Measurements from ENCODE around the gene FARP1.
A peak's percentile ranks its signal among the peaks of the same experiment; 100 is the strongest.

Gene FARP1

GRCh38 chr13:98143601-98144026, 720 bp downstream of the FARP1 start:
- TF ChIP-seq, protein P1, sequence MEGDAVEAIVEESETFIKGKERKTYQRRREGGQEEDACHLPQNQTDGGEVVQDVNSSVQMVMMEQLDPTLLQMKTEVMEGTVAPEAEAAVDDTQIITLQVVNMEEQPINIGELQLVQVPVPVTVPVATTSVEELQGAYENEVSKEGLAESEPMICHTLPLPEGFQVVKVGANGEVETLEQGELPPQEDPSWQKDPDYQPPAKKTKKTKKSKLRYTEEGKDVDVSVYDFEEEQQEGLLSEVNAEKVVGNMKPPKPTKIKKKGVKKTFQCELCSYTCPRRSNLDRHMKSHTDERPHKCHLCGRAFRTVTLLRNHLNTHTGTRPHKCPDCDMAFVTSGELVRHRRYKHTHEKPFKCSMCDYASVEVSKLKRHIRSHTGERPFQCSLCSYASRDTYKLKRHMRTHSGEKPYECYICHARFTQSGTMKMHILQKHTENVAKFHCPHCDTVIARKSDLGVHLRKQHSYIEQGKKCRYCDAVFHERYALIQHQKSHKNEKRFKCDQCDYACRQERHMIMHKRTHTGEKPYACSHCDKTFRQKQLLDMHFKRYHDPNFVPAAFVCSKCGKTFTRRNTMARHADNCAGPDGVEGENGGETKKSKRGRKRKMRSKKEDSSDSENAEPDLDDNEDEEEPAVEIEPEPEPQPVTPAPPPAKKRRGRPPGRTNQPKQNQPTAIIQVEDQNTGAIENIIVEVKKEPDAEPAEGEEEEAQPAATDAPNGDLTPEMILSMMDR (IDR thresholded peaks at IDR 0.05; ENCODE audit: borderline replicate concordance, control extremely low read depth, extremely low read depth, insufficient read depth, missing control alignments), result no peak
- peak; percentile 34 for DNase-seq (ENCODE audit: low spot score)
- in situ Hi-C loops (cut with MboI; ENCODE audit: low sequenced_read_pairs, unreplicated experiment), result no loop called here

- in situ Hi-C loops (cut with MboI; ENCODE audit: low sequenced_read_pairs, unreplicated experiment), result no loop called here
- TF ChIP-seq, protein P1 (IDR thresholded peaks at IDR 0.05; ENCODE audit: borderline replicate concordance, control extremely low read depth, extremely low read depth, insufficient read depth, missing control alignments), result no peak
- DNase-seq (ENCODE audit: low spot score), result no peak
Observed at GRCh38 chr13:98144027-98144741, 1.3 kb downstream of the FARP1 start.

DNA sequence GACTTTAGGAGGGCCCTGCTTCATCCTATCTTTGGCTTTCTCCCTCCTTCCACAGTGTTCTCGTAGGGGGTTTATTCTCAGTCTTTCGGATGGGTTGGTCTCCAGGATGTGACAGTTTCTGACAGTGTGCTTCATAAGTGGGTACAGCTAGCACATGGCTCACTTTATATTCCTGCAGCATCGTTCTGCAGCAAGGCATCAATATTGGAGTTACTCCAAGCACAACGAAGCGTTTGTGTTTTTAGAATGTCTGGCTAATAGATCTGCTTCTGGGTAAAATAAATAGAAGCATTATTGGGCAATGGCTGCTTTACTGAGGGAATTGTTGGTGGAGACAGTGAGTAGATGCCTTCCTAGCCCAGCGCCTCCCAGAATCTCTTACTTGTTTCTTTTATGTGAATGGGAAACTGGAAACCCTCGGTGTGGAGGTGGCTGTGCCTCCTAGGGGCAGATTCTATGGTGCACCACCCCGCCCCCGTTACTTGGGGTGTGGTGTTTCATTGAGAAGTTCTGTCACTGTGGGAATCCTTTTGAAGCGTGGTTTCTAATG, 2.0 kb downstream of the FARP1 start:
- in situ Hi-C loops (cut with MboI; ENCODE audit: low sequenced_read_pairs, unreplicated experiment), result no loop called here
- TF ChIP-seq, protein P1 (IDR thresholded peaks at IDR 0.05; ENCODE audit: borderline replicate concordance, control extremely low read depth, extremely low read depth, insufficient read depth, missing control alignments), result no peak
- no peak for DNase-seq (ENCODE audit: low spot score)

GRCh38 chr13:98147521-98147920, 4.6 kb downstream of the FARP1 start:
- no peak for DNase-seq (ENCODE audit: low spot score)
- TF ChIP-seq, protein P1 (IDR thresholded peaks at IDR 0.05; ENCODE audit: borderline replicate concordance, control extremely low read depth, extremely low read depth, insufficient read depth, missing control alignments), result no peak
- in situ Hi-C loops (cut with MboI; ENCODE audit: low sequenced_read_pairs, unreplicated experiment), result no loop called here

- in situ Hi-C loops (cut with MboI; ENCODE audit: low sequenced_read_pairs, unreplicated experiment), result no loop called here
- TF ChIP-seq, protein P1 (IDR thresholded peaks at IDR 0.05; ENCODE audit: borderline replicate concordance, control extremely low read depth, extremely low read depth, insufficient read depth, missing control alignments), result no peak
- DNase-seq (ENCODE audit: low spot score), result no peak
Observed at GRCh38 chr13:98150832-98151479, 8.1 kb downstream of the FARP1 start.

DNA sequence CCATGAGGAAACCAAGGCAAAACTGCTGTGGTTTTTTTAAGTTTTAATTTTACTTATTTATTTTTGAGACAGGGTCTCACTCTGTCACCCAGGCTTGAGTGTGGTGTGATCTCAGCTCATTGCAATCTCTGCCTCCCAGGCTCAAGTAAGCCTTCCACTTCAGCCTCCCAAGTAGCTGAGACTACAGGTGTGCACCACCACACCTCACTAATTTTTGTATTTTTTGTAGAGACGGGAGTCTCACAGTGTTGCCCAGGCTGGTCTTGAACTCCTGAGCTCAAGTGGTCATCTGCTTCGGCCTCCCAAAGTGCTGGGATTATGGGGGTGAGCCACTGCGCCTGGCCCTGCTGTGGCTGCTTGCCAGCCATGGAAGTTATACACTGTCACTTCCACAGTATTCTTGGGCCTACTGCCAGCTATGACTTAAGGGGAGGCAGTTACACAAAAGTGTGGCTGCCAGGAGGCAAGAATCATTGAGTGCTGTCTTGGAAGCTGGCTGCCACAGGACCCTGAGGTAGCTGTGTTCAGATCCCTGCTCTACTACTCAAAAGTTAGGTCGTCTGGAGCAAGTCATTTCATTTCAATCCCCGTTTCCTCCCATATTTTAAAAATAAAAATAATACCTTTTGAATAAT, 12.7 kb downstream of the FARP1 start:
- DNase-seq (ENCODE audit: low spot score), result no peak
- in situ Hi-C loops (cut with MboI; ENCODE audit: low sequenced_read_pairs, unreplicated experiment), result no loop called here
- TF ChIP-seq, protein P1 (IDR thresholded peaks at IDR 0.05; ENCODE audit: borderline replicate concordance, control extremely low read depth, extremely low read depth, insufficient read depth, missing control alignments), result no peak
